LNCAP (cell line): ENCODE data around the gene FBLIM1.

Experiments used
- TF ChIP-seq, protein P1 (sequence below): fragments of 450-650 bp; IDR thresholded peaks from 2 replicates; pipeline ENCODE4 v1.5.1; 2017; ENCODE audit warnings: mild to moderate bottlenecking

Gene FBLIM1

DNA sequence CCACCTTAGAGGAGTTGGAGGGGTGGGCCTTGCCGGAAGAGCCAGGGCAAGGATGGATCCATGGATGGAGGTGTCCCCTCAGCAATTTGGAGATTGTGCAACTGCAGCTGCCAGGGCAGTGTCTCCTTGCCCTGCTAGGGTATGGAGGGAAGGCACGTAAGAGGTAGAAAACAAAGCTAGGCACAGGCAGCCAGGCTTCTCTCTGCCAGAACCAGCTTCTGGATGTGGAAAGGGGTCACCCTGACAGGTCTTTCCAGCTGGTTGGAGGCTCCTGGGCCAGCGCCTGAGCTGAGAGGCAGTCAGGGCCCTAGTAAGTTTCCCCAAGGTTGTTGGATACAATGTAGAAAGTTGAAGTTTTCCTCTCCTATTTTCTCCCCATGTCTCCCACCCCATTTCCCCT, 37.7 kb upstream of the FBLIM1 start:
- TF ChIP-seq, protein P1, sequence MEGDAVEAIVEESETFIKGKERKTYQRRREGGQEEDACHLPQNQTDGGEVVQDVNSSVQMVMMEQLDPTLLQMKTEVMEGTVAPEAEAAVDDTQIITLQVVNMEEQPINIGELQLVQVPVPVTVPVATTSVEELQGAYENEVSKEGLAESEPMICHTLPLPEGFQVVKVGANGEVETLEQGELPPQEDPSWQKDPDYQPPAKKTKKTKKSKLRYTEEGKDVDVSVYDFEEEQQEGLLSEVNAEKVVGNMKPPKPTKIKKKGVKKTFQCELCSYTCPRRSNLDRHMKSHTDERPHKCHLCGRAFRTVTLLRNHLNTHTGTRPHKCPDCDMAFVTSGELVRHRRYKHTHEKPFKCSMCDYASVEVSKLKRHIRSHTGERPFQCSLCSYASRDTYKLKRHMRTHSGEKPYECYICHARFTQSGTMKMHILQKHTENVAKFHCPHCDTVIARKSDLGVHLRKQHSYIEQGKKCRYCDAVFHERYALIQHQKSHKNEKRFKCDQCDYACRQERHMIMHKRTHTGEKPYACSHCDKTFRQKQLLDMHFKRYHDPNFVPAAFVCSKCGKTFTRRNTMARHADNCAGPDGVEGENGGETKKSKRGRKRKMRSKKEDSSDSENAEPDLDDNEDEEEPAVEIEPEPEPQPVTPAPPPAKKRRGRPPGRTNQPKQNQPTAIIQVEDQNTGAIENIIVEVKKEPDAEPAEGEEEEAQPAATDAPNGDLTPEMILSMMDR, result no peak

DNA sequence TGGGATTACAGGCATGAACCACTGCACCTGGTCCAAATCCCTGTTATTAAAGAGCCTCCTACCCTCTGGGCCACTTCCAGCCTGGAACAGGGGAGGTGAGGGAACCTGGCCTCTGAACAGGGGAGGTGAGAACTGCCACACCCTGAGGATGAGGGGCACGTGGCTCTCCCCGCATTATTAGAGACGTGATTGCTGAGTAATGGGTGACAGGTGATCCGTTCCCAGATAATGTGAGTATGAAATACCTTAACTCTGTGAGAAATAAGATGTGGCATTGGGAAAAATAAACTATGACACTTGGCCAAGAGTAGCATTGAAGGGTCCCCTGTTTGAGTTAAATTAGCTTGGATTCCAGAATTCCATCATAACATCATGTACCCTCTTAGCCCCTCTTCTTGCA, 36.2 kb upstream of the FBLIM1 start:
- TF ChIP-seq, protein P1, result no peak

GRCh38 chr1:15722836-15723532, 35.6 kb upstream of the FBLIM1 start:
- TF ChIP-seq, protein P1, result no peak

DNA sequence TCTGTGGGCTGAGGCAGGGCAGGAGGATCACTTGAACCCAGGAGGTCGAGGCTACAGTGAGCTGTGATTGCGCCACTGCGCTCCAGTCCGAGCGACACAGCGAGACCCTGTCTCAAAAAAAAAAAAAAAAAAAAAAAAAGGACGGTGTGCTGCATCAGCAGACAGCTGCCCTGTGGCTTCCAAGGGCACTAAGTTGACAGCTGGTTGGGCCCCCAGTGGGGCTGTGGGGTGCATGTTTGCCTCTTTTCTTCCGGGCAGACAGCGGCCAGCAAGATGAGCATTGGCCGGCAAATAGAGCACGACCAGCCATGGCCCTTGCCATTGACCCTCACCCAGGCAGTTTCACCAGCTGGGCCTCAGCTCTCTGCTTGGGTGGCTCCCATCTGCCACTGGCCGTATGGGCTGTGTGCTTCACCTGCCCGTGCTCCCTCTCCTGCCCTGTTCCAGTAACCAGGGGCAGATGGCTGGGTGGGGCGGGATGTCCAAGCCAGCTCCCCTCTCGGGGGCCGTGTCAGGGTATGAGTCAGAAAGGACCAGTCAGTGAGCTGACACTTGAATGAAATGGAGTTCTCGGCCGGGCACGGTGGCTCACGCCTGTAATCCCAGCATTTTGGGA, 34.9 kb upstream of the FBLIM1 start:
- TF ChIP-seq, protein P1, result no peak

DNA sequence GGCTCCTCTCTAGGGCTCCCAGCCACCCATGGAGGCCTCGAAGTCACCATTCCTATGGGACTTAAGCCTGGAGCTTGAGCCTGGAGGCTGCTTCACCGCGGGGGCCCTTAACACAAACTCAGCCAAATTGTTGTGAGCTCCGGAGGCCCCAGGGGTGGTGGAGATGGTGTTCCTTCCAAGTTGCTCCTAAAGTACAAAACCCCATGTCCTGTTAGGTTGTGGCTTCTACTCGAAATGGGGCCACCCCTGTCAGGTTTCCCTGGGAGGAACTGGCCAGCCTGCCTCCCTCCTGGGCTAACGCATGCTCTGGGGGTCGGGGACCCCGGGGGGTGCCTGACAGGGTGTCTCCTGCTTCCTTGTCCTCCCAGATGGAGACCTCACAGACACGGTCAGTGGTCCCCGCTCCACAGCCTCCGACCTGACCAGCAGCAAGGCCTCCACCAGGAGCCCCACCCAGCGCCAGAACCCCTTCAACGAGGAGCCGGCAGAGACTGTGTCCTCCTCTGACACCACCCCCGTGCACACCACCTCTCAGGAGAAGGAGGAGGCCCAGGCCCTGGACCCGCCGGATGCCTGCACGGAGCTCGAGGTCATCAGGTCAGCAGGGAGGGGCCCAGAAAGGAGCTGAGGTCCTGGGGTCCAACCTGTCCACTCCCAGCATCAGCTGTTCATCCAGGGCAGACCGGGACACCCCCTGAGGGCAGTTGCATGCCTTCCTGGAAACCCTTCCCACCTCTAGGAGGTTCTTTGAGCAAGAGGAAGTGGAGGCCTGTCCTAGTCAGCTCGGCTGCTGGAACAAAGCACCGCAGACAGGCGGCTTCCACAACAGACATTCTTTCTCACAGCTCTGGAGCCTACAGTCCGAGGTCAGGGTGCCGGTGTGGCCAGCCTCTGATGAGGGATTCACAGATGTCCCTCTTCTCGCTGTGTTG, 33.4 kb upstream of the FBLIM1 start:
- TF ChIP-seq, protein P1, result no peak

GRCh38 chr1:15726508-15726907, 32.1 kb upstream of the FBLIM1 start:
- TF ChIP-seq, protein P1, result no peak

GRCh38 chr1:15727021-15727420, 31.6 kb upstream of the FBLIM1 start:
- TF ChIP-seq, protein P1, result no peak
